K562 (cell line): ENCODE data around the gene TARP.

ENCODE experiments used
- ATF7 ChIP-seq: fragments of 450-650 bp; IDR thresholded peaks from 2 replicates; pipeline ENCODE4 v1.7.1; 2014; ENCODE audit warnings: mild to moderate bottlenecking, moderate library complexity
- E2F8 ChIP-seq: fragments of 450-650 bp; IDR thresholded peaks from 2 replicates; pipeline ENCODE4 v1.7.1; 2018; ENCODE audit warnings: mild to moderate bottlenecking, low read depth; ENCODE audit not compliant: partially characterized antibody
- FOS ChIP-seq: IDR thresholded peaks from 3 replicates; pipeline ENCODE4 v1.6.1; 2011; ENCODE audit not compliant: insufficient read length; ENCODE audit errors: extremely low read depth
- HCFC1 ChIP-seq: IDR thresholded peaks from 2 replicates; pipeline ENCODE4 v1.6.1; 2012; ENCODE audit warnings: low read depth, low read length, improper control_type of control experiment
- HDAC1 ChIP-seq, 2 experiments: fragments of 450-650 bp; IDR thresholded peaks; 2 replicates each; pipeline ENCODE4 v1.6.1; 2016 to 2017; ENCODE audit warnings: inconsistent platforms in 1 of 2, mild to moderate bottlenecking in 1 of 2, moderate library complexity in 1 of 2
- MAZ ChIP-seq, 2 experiments: fragments of 450-650 bp in 1 of 2; sonication (generic) in 1 of 2; formaldehyde crosslinking; IDR thresholded peaks in 1 of 2; conservative IDR thresholded peaks in 1 of 2; 2 replicates each; pipeline versions ENCODE4 v1.4.0 to v1.5.0; 2020; ENCODE audit warnings: mild to moderate bottlenecking in 1 of 2, missing genetic modification reagents in 1 of 2
- MCM5 ChIP-seq: fragments of 450-650 bp; IDR thresholded peaks from 2 replicates; pipeline ENCODE4 v1.6.1; 2016; ENCODE audit warnings: low read depth
- MEF2A ChIP-seq: IDR thresholded peaks from 2 replicates; pipeline ENCODE4 v1.6.1; 2011; ENCODE audit warnings: low read depth, mild to moderate bottlenecking, low read length, moderate library complexity; ENCODE audit not compliant: control insufficient read depth
- NR2C1 ChIP-seq, 2 experiments: fragments of 450-650 bp; IDR thresholded peaks; 2 replicates each; pipeline ENCODE4 v1.6.1; 2017; ENCODE audit warnings: mild to moderate bottlenecking in 2 of 2, antibody characterized with exemption in 1 of 2, inconsistent platforms in 1 of 2, missing compliant biosample characterization in 1 of 2, missing genetic modification characterization in 1 of 2
- PHF20 ChIP-seq: fragments of 450-650 bp; IDR thresholded peaks from 2 replicates; pipeline ENCODE4 v1.6.1; 2018; ENCODE audit not compliant: partially characterized antibody
- RNF2 ChIP-seq: sonication (generic); IDR thresholded peaks from 2 replicates; pipeline ENCODE4 v1.6.1; 2016
- SNAPC5 ChIP-seq: fragments of 250-450 bp; sonication (Bioruptor Pico); IDR thresholded peaks from 2 replicates; pipeline ENCODE4 v1.8.0; 2021; ENCODE audit warnings: moderate library complexity, mild to moderate bottlenecking, inconsistent platforms
- TCF3 ChIP-seq: sonication (generic); formaldehyde crosslinking; IDR thresholded peaks from 2 replicates; pipeline ENCODE4 v1.4.0; 2020; ENCODE audit warnings: mild to moderate bottlenecking, missing genetic modification reagents
- WHSC1 ChIP-seq: IDR thresholded peaks from one replicate; pipeline ENCODE4 v1.6.1; 2012; ENCODE audit warnings: low read length, control low read depth, inconsistent platforms
- ZNF140 ChIP-seq: fragments of 250-450 bp; sonication (Bioruptor Pico); IDR thresholded peaks from 2 replicates; pipeline ENCODE4 v1.8.0; 2021; ENCODE audit warnings: moderate library complexity, mild to moderate bottlenecking, inconsistent platforms
- TF ChIP-seq, protein P1 (sequence below), 2 experiments: fragments of 450-650 bp in 1 of 2; sonication (generic) in 1 of 2; formaldehyde crosslinking in 1 of 2; IDR thresholded peaks; 2 replicates each; pipeline versions ENCODE4 v1.7.1 to v1.9.0; 2016 to 2022; ENCODE audit warnings: inconsistent platforms in 1 of 2, mild to moderate bottlenecking in 1 of 2, missing genetic modification reagents in 1 of 2

Gene TARP

GRCh38 chr7:38311329-38311937 is 38.0 kb upstream of the TARP start (continued):
- TF ChIP-seq, protein P1, sequence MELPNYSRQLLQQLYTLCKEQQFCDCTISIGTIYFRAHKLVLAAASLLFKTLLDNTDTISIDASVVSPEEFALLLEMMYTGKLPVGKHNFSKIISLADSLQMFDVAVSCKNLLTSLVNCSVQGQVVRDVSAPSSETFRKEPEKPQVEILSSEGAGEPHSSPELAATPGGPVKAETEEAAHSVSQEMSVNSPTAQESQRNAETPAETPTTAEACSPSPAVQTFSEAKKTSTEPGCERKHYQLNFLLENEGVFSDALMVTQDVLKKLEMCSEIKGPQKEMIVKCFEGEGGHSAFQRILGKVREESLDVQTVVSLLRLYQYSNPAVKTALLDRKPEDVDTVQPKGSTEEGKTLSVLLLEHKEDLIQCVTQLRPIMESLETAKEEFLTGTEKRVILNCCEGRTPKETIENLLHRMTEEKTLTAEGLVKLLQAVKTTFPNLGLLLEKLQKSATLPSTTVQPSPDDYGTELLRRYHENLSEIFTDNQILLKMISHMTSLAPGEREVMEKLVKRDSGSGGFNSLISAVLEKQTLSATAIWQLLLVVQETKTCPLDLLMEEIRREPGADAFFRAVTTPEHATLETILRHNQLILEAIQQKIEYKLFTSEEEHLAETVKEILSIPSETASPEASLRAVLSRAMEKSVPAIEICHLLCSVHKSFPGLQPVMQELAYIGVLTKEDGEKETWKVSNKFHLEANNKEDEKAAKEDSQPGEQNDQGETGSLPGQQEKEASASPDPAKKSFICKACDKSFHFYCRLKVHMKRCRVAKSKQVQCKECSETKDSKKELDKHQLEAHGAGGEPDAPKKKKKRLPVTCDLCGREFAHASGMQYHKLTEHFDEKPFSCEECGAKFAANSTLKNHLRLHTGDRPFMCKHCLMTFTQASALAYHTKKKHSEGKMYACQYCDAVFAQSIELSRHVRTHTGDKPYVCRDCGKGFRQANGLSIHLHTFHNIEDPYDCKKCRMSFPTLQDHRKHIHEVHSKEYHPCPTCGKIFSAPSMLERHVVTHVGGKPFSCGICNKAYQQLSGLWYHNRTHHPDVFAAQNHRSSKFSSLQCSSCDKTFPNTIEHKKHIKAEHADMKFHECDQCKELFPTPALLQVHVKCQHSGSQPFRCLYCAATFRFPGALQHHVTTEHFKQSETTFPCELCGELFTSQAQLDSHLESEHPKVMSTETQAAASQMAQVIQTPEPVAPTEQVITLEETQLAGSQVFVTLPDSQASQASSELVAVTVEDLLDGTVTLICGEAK (IDR thresholded peaks at IDR 0.05): peak; percentile 52; the same call in 1 of the 2 replicates
- TF ChIP-seq, protein P1 (CRISPR knock-in tag; IDR thresholded peaks at IDR 0.05): no peak
- TF ChIP-seq TCF3 (CRISPR knock-in tag): 0 out of 2 replicates have a peak, but pooled peaks have one; percentile 24
- TF ChIP-seq ZNF140 (CRISPR knock-in tag): no peak
- no peak for TF ChIP-seq WHSC1
- TF ChIP-seq E2F8: no peak
- peak in 1 of 2 experiments; percentile 53; a peak in 2 of 4 replicates for TF ChIP-seq HDAC1 (IDR thresholded peaks at IDR 0.05)
- peak; percentile 49; the same call in 1 of the 2 replicates for TF ChIP-seq ATF7
- no peak for TF ChIP-seq NR2C1 (IDR thresholded peaks at IDR 0.05)
- TF ChIP-seq NR2C1 (tag; IDR thresholded peaks at IDR 0.05): no peak
- peak; percentile 61 to 78; a peak in 3 of 4 replicates for TF ChIP-seq MAZ (CRISPR knock-in tag; conservative IDR thresholded peaks at IDR 0.05 in 1 of 2, IDR thresholded peaks at IDR 0.05 in 1 of 2)
- TF ChIP-seq HCFC1: 0 out of 2 replicates have a peak, but pooled peaks have one; percentile 12
- no peak for TF ChIP-seq SNAPC5 (CRISPR knock-in tag)
- no peak for TF ChIP-seq MCM5
- no peak for TF ChIP-seq FOS
- TF ChIP-seq RNF2: peak; percentile 30; the same call in 1 of the 2 replicates
- no peak for TF ChIP-seq MEF2A
- peak; percentile 67 for TF ChIP-seq PHF20
